Adrenal gland (tissue), 12 donors: ENCODE results near the gene EIPR1. TPM values are rescaled to one million over a fixed set of nuclear protein-coding genes. Genes with fewer than 3 reads are reported as not detected.
A peak's percentile ranks its signal among the peaks of the same experiment; 100 is the strongest.

Experiments used
- DNase-seq, 7 donors: peaks; one replicate each; pipeline ENCODE4 v3.0.0-alpha.2; 2019 to 2020
- H3K27ac ChIP-seq, 5 donors: fragments of 200-600 bp; sonication (generic) in 4 of 5; 1 replicate in 3 of 5; 2 replicates in 2 of 5; pipeline versions ENCODE4 v1.5.1 to v1.8.0; 2016 to 2020; ENCODE audit warnings: mild to moderate bottlenecking in 1 of 5
- H3K27me3 ChIP-seq: fragments of 200-600 bp; 2 replicates; pipeline ENCODE4 v1.8.0; 2021
- H3K36me3 ChIP-seq, 2 donors: fragments of 200-600 bp; replicated peaks in 1 of 2; 1 replicate in 1 of 2; 2 replicates in 1 of 2; pipeline versions ENCODE4 v1.5.1 to v1.8.0; 2018 to 2022
- H3K4me1 ChIP-seq, 2 donors: fragments of 200-600 bp; replicated peaks in 1 of 2; 1 replicate in 1 of 2; 2 replicates in 1 of 2; pipeline versions ENCODE4 v1.5.1 to v1.8.0; 2018 to 2021
- H3K4me3 ChIP-seq, 4 donors: fragments of 200-600 bp; sonication (generic) in 3 of 4; one replicate each; pipeline ENCODE4 v1.5.1; 2016 to 2018
- H3K9me3 ChIP-seq, 3 donors: fragments of 200-600 bp; sonication (generic) in 1 of 3; replicated peaks in 1 of 3; 1 replicate in 2 of 3; 2 replicates in 1 of 3; pipeline versions ENCODE4 v1.5.1 to v1.8.0; 2016 to 2021
- CTCF ChIP-seq, 6 experiments: fragments of 450-650 bp in 4 of 6; fragments of 200-600 bp in 2 of 6; sonication (generic) in 1 of 6; IDR thresholded peaks; 1 replicate in 5 of 6; 2 replicates in 1 of 6; pipeline versions ENCODE4 v1.5.1 to v1.8.0; 2016 to 2021; ENCODE audit warnings: antibody characterized with exemption in 6 of 6, mild to moderate bottlenecking in 2 of 6, moderate library complexity in 1 of 6
- POLR2A ChIP-seq, 2 donors: fragments of 450-650 bp; IDR thresholded peaks; one replicate each; pipeline ENCODE4 v1.6.1; 2017; ENCODE audit warnings: antibody characterized with exemption in 2 of 2, mild to moderate bottlenecking in 2 of 2, moderate library complexity in 1 of 2
- WGBS, 4 donors: extraction: QIAGEN DNeasy Blood & Tissue Kit in 2 of 4; methylation state at CpG; one replicate each; pipeline versions ENCODE4 v1.1.5 to v1.1.7; 2013 to 2017; 5-methylcytosine and 5-hydroxymethylcytosine counted together
- intact Hi-C, 2 donors: fragments of 100-400 bp; cut with DNase I; formaldehyde crosslinking; loops; one replicate each; pipeline versions ENCODE4 v1.14.1 to v1.15.0; 2022 to 2023
- polyA plus RNA-seq, 3 donors: library from polyadenylated mRNA; stranded (reverse); fragments of 200-250 nt in 2 of 3; fragments of 350-450 nt in 1 of 3; fragmentation: Illumina TruSeq in 1 of 3; extraction: RNeasy Lipid Tissue Mini Kit (QIAGEN cat#74804) in 1 of 3; gene quantifications; one replicate each; pipeline ENCODE4 v1.2.3, GENCODE V29; 2013 to 2014
- total RNA-seq, 9 donors: library from RNA; depleted of rRNA in 4 of 9; stranded (reverse); fragments of >200 nt in 4 of 9; fragments of 120-200 nt in 1 of 9; fragmentation: NEBNext Ultra II Directional in 1 of 9; extraction: Animal tissue kit (Norgen Biotek cat#: 25700) in 1 of 9; gene quantifications; one replicate each; pipeline versions ENCODE4 v1.1.0 to v1.2.4, GENCODE V29; 2013 to 2023
- donor health status: healthy with polysubstance abuse.
- donor health status: Bipolar disorder and iron deficiency.
- donor health status: DM: yes; HTN: yes; CAD: no.
- donor health status: DM: no; HTN: no; CAD: no.
- donor health status: DM: no; HTN: no; CAD: no.
- donor health status: DM: yes; HTN: yes; CAD: no.

Gene EIPR1
- total and polyA plus RNA-seq, 12 donors = 10.3 to 37.9 (median 28.5) TPM

GRCh38 chr2:3403587-3404334 lies 26.1 kb upstream of the EIPR1 start:
- peaks cover 0 to 26% of the 10 kb centered on the region in 2 donors for H3K36me3 ChIP-seq
- H3K4me3 ChIP-seq = no peak overlapping the region
- H3K27ac ChIP-seq = peak overlapping the region in 4 of 5 donors; percentile 2 to 73 (median 32)
- DNase-seq = peak in 3 of 7 donors; percentile 31 to 64 (median 44)
- H3K4me1 ChIP-seq = peaks cover 7 to 36% of the 10 kb centered on the region in 2 donors
- TF ChIP-seq POLR2A (IDR thresholded peaks at IDR 0.05) (no peak), CTCF (IDR thresholded peaks at IDR 0.05) (no peak)
- 40 to 59% (median 54%) methylated on average over 11 of the region's 11 CpGs for WGBS, 4 donors
- H3K9me3 ChIP-seq = no peaks in the 10 kb centered on the region
- intact Hi-C loops = no loop called here
- no peaks in the 10 kb centered on the region for H3K27me3 ChIP-seq

GRCh38 chr2:3399829-3400228 lies 22.2 kb upstream of the EIPR1 start:
- Histone ChIP-seq H3K27ac (peak overlapping the region in 2 of 5 donors; percentile 19 to 32), H3K27me3 (no peaks in the 10 kb centered on the region), H3K9me3 (peaks cover 0 to 18% (median 8%) of the 10 kb centered on the region in 3 donors), H3K4me3 (no peak overlapping the region), H3K36me3 (peaks cover 0 to 24% of the 10 kb centered on the region in 2 donors), H3K4me1 (peaks cover 7 to 29% of the 10 kb centered on the region in 2 donors)
- WGBS, 4 donors = 31 to 50% (median 35%) methylated on average over 8 to 9 of the region's 9 CpGs
- TF ChIP-seq POLR2A (IDR thresholded peaks at IDR 0.05) (peak in 1 of 2 donors; percentile 28), CTCF (IDR thresholded peaks at IDR 0.05) (no peak)
- DNase-seq = peak; percentile 56 to 83 (median 69)
- intact Hi-C loops = no loop called here

GRCh38 chr2:3399381-3399780 lies 21.8 kb upstream of the EIPR1 start:
- no peaks in the 10 kb centered on the region for H3K27me3 ChIP-seq
- TF ChIP-seq CTCF (IDR thresholded peaks at IDR 0.05) (no peak), POLR2A (IDR thresholded peaks at IDR 0.05) (no peak)
- H3K27ac ChIP-seq = peak overlapping the region in 1 of 5 donors; percentile 32
- intact Hi-C loops = no loop called here
- WGBS, 4 donors = 51 to 71% (median 53%) methylated on average over 3 of the region's 3 CpGs
- H3K9me3 ChIP-seq = peaks cover 0 to 18% (median 8%) of the 10 kb centered on the region in 3 donors
- DNase-seq = no peak
- peaks cover 0 to 24% of the 10 kb centered on the region in 2 donors for H3K36me3 ChIP-seq
- H3K4me3 ChIP-seq = no peak overlapping the region
- H3K4me1 ChIP-seq = peaks cover 6 to 25% of the 10 kb centered on the region in 2 donors

- Histone ChIP-seq H3K27ac (no peak overlapping the region), H3K27me3 (no peaks in the 10 kb centered on the region), H3K4me3 (no peak overlapping the region), H3K9me3 (peaks cover 0 to 18% (median 8%) of the 10 kb centered on the region in 3 donors), H3K4me1 (peaks cover under 1 to 20% of the 10 kb centered on the region in 2 donors), H3K36me3 (peaks cover 0 to 24% of the 10 kb centered on the region in 2 donors)
- WGBS, 4 donors = 80 to 93% (median 87%) methylated on average over 5 of the region's 5 CpGs
- intact Hi-C loops = no loop called here
- no peak for DNase-seq
- TF ChIP-seq POLR2A (IDR thresholded peaks at IDR 0.05) = no peak
- no peak for TF ChIP-seq CTCF (IDR thresholded peaks at IDR 0.05)
These were observed 21.2 kb upstream of the EIPR1 start for GRCh38 chr2:3398857-3399256.
